DOHH2 (cell line): ENCODE data around the gene MED12L.

Source experiments
- H3F3A ChIP-seq: fragments of 200-600 bp; sonication (generic), shearing (Covaris generic); 2 replicates; pipeline ENCODE4 v1.6.0; 2016; ENCODE audit warnings: antibody characterized with exemption, mild to moderate bottlenecking; ENCODE audit not compliant: control insufficient read depth, insufficient read depth
- H3K27ac ChIP-seq: fragments of 200-600 bp; sonication (generic); 2 replicates; pipeline ENCODE4 v1.5.1; 2014; ENCODE audit warnings: low read depth, mild to moderate bottlenecking, low read length, moderate library complexity
- H3K27me3 ChIP-seq: fragments of 200-600 bp; sonication (generic); 2 replicates; pipeline ENCODE4 v1.6.1; 2014; ENCODE audit warnings: mild to moderate bottlenecking, low read length, mixed read lengths; ENCODE audit not compliant: control insufficient read depth
- H3K36me3 ChIP-seq: fragments of 200-600 bp; sonication (generic); 2 replicates; pipeline ENCODE4 v1.6.1; 2014; ENCODE audit warnings: mild to moderate bottlenecking, low read length, moderate library complexity, mixed read lengths; ENCODE audit not compliant: control insufficient read depth
- H3K4me1 ChIP-seq: fragments of 200-600 bp; sonication (generic); 2 replicates; pipeline ENCODE4 v1.6.1; 2014; ENCODE audit warnings: mild to moderate bottlenecking, low read length, mixed read lengths; ENCODE audit not compliant: control insufficient read depth
- H3K4me2 ChIP-seq: fragments of 200-600 bp; sonication (generic); 2 replicates; pipeline ENCODE4 v1.6.0; 2014; ENCODE audit warnings: mild to moderate bottlenecking, low read length, moderate library complexity
- H3K4me3 ChIP-seq: fragments of 200-600 bp; sonication (generic); 2 replicates; pipeline ENCODE4 v1.5.1; 2014; ENCODE audit warnings: mild to moderate bottlenecking, low read length, mixed read lengths
- H3K79me2 ChIP-seq: fragments of 200-600 bp; sonication (generic); 2 replicates; pipeline ENCODE4 v1.6.1; 2014; ENCODE audit warnings: mild to moderate bottlenecking, low read length, mixed read lengths; ENCODE audit not compliant: control insufficient read depth
- H3K9me2 ChIP-seq: fragments of 200-600 bp; sonication (generic); replicated peaks from 2 replicates; pipeline ENCODE4 v1.6.1; 2014; ENCODE audit warnings: mild to moderate bottlenecking, low read length, mixed read lengths; ENCODE audit not compliant: control insufficient read depth
- H3K9me3 ChIP-seq: fragments of 200-600 bp; sonication (generic); 2 replicates; pipeline ENCODE4 v1.6.1; 2014; ENCODE audit warnings: antibody characterized with exemption, low read length, mixed read lengths; ENCODE audit not compliant: control insufficient read depth, insufficient read depth
- H4K20me1 ChIP-seq: fragments of 200-600 bp; sonication (generic); 2 replicates; pipeline ENCODE4 v1.6.0; 2014; ENCODE audit warnings: low read depth, mild to moderate bottlenecking, antibody characterized with exemption, low read length, moderate library complexity; ENCODE audit not compliant: control insufficient read depth, insufficient read depth
- CTCF ChIP-seq: fragments of 200-600 bp; sonication (generic); IDR thresholded peaks from one replicate; pipeline ENCODE4 v1.5.1; 2014; ENCODE audit warnings: antibody characterized with exemption, mild to moderate bottlenecking, low read depth, low read length; ENCODE audit not compliant: poor library complexity, severe bottlenecking
- EZH2phosphoT487 ChIP-seq: fragments of 200-600 bp; sonication (generic); IDR thresholded peaks from 2 replicates; pipeline ENCODE4 v1.6.1; 2017; ENCODE audit warnings: borderline replicate concordance, mild to moderate bottlenecking, antibody characterized with exemption, low read length, moderate library complexity, mixed read lengths

Gene MED12L

GRCh38 chr3:151480492-151480891 is 395.0 kb downstream of the MED12L start:
- no peak overlapping the region for H3K4me2 ChIP-seq
- no peaks in the 10 kb centered on the region for H3K4me1 ChIP-seq
- H3K9me3 ChIP-seq = no peaks in the 10 kb centered on the region
- H3K79me2 ChIP-seq = no peaks in the 10 kb centered on the region
- TF ChIP-seq EZH2phosphoT487 (no peak), CTCF (no peak)
- no peak overlapping the region for H3K27ac ChIP-seq
- no peak overlapping the region for H3K4me3 ChIP-seq
- peaks cover 7% of the 10 kb centered on the region; the same call in 1 of the 2 replicates for H3K27me3 ChIP-seq
- H3K9me2 ChIP-seq = no peaks in the 10 kb centered on the region
- no peaks in the 10 kb centered on the region for H3F3A ChIP-seq
- no peaks in the 10 kb centered on the region for H3K36me3 ChIP-seq
- no peaks in the 10 kb centered on the region for H4K20me1 ChIP-seq

- H3K4me3 ChIP-seq = no peak overlapping the region
- H3K9me3 ChIP-seq = no peaks in the 10 kb centered on the region
- H3K27me3 ChIP-seq = peaks cover 1% of the 10 kb centered on the region; the same call in 1 of the 2 replicates
- no peaks in the 10 kb centered on the region for H3K9me2 ChIP-seq
- no peaks in the 10 kb centered on the region for H3K36me3 ChIP-seq
- no peaks in the 10 kb centered on the region for H3K4me1 ChIP-seq
- H3K79me2 ChIP-seq = no peaks in the 10 kb centered on the region
- H3K27ac ChIP-seq = no peak overlapping the region
- H3F3A ChIP-seq = no peaks in the 10 kb centered on the region
- H3K4me2 ChIP-seq = no peak overlapping the region
- no peak for TF ChIP-seq CTCF
- no peak for TF ChIP-seq EZH2phosphoT487
- H4K20me1 ChIP-seq = no peaks in the 10 kb centered on the region
These were observed 398.0 kb downstream of the MED12L start for GRCh38 chr3:151483488-151483887.

- Histone ChIP-seq H3K9me2 (no peaks in the 10 kb centered on the region), H3K4me1 (no peaks in the 10 kb centered on the region)
- TF ChIP-seq EZH2phosphoT487 (no peak), CTCF (no peak)
These were observed 398.6 kb downstream of the MED12L start for GRCh38 chr3:151483961-151484520.

More at GRCh38 chr3:151483961-151484520, 398.6 kb downstream of the MED12L start:
- no peaks in the 10 kb centered on the region for H4K20me1 ChIP-seq
- H3K27ac ChIP-seq = no peak overlapping the region
- no peaks in the 10 kb centered on the region for H3F3A ChIP-seq
- H3K27me3 ChIP-seq = no peaks in the 10 kb centered on the region
- H3K4me2 ChIP-seq = no peak overlapping the region
- H3K4me3 ChIP-seq = no peak overlapping the region
- no peaks in the 10 kb centered on the region for H3K9me3 ChIP-seq
- no peaks in the 10 kb centered on the region for H3K79me2 ChIP-seq
- no peaks in the 10 kb centered on the region for H3K36me3 ChIP-seq
